ENCODE measurements around the gene PRKCB.

PRKCB gene

GRCh38 chr16:23866621-23867020, 30.8 kb downstream of the PRKCB start:
- no peak for DNase-seq (ENCODE audit: low read depth)

GRCh38 chr16:23867566-23867965, 31.8 kb downstream of the PRKCB start:
- DNase-seq (ENCODE audit: low read depth) = no peak

- no peak for DNase-seq (ENCODE audit: low read depth)
These were observed 32.4 kb downstream of the PRKCB start for GRCh38 chr16:23868136-23868535.

- DNase-seq (ENCODE audit: low read depth) = no peak
These were observed 33.3 kb downstream of the PRKCB start for GRCh38 chr16:23869052-23869451.

- no peak for DNase-seq (ENCODE audit: low read depth)
These were observed 36.1 kb downstream of the PRKCB start for GRCh38 chr16:23871924-23872323.

GRCh38 chr16:23874613-23875294, 39.0 kb downstream of the PRKCB start:
- DNase-seq (ENCODE audit: low read depth) = no peak

- DNase-seq (ENCODE audit: low read depth) = no peak
These were observed 40.6 kb downstream of the PRKCB start for GRCh38 chr16:23876256-23876896.

- no peak for DNase-seq (ENCODE audit: low read depth)
These were observed 41.6 kb downstream of the PRKCB start for GRCh38 chr16:23877107-23878070.

- DNase-seq (ENCODE audit: low read depth) = no peak
These were observed 44.1 kb downstream of the PRKCB start for GRCh38 chr16:23879735-23880373.

- DNase-seq (ENCODE audit: low read depth) = no peak
These were observed 53.4 kb downstream of the PRKCB start for GRCh38 chr16:23889189-23889588.

- no peak for DNase-seq (ENCODE audit: low read depth)
These were observed 58.2 kb downstream of the PRKCB start for GRCh38 chr16:23893986-23894385.

- DNase-seq (ENCODE audit: low read depth) = no peak
These were observed 59.3 kb downstream of the PRKCB start for GRCh38 chr16:23895052-23895451.

GRCh38 chr16:23896832-23897821, 61.3 kb downstream of the PRKCB start:
- DNase-seq (ENCODE audit: low read depth) = no peak

GRCh38 chr16:23898682-23899430, 63.1 kb downstream of the PRKCB start:
- no peak for DNase-seq (ENCODE audit: low read depth)

GRCh38 chr16:23899869-23900268, 64.1 kb downstream of the PRKCB start:
- DNase-seq (ENCODE audit: low read depth) = no peak

- DNase-seq (ENCODE audit: low read depth) = no peak
These were observed 64.8 kb downstream of the PRKCB start for GRCh38 chr16:23900480-23901177.

GRCh38 chr16:23901178-23902033, 65.6 kb downstream of the PRKCB start:
- no peak for DNase-seq (ENCODE audit: low read depth)

- DNase-seq (ENCODE audit: low read depth) = no peak
These were observed 66.4 kb downstream of the PRKCB start for GRCh38 chr16:23902034-23902747.
